GM19238 (cell line): Measurements from ENCODE around the gene KDM5C.

Experiments used
- DNase-seq: peaks from one replicate; pipeline ENCODE4 v3.0.0; 2011; ENCODE audit warnings: low spot score; ENCODE audit not compliant: insufficient read length

The KDM5C gene

GRCh38 chrX:53224860-53225797 is at the start of gene KDM5C:
TSS of gene KDM5C (minus strand) at chrX:53225207. CDS start at chrX:53224889, 318 bp downstream.
- peak; percentile 97 for DNase-seq

GRCh38 chrX:53272808-53273337 is 47.9 kb upstream of the KDM5C start:
- no peak for DNase-seq

- no peak for DNase-seq
Measured at GRCh38 chrX:53269536-53270107, 44.6 kb upstream of the KDM5C start.

GRCh38 chrX:53268173-53268572 is 43.2 kb upstream of the KDM5C start:
- no peak for DNase-seq

- no peak for DNase-seq
Measured at GRCh38 chrX:53266914-53267313, 41.9 kb upstream of the KDM5C start.

GRCh38 chrX:53265771-53266574 is 41.0 kb upstream of the KDM5C start:
- DNase-seq, result no peak

GRCh38 chrX:53263597-53264094 is 38.6 kb upstream of the KDM5C start:
- DNase-seq, result no peak

- no peak for DNase-seq
Measured at GRCh38 chrX:53262918-53263394, 37.9 kb upstream of the KDM5C start.

GRCh38 chrX:53262189-53262917 is 37.3 kb upstream of the KDM5C start:
- no peak for DNase-seq

- DNase-seq, result no peak
Measured at GRCh38 chrX:53261355-53261972, 36.5 kb upstream of the KDM5C start.

GRCh38 chrX:53260836-53261235 is 35.8 kb upstream of the KDM5C start:
- DNase-seq, result no peak

GRCh38 chrX:53257670-53258423 is 32.8 kb upstream of the KDM5C start:
- no peak for DNase-seq

GRCh38 chrX:53257166-53257565 is 32.2 kb upstream of the KDM5C start:
- no peak for DNase-seq

GRCh38 chrX:53256446-53257041 is 31.5 kb upstream of the KDM5C start:
- DNase-seq, result no peak

- no peak for DNase-seq
Measured at GRCh38 chrX:53255738-53256191, 30.8 kb upstream of the KDM5C start.

GRCh38 chrX:53254570-53255461 is 29.8 kb upstream of the KDM5C start:
- DNase-seq, result no peak

- no peak for DNase-seq
Measured at GRCh38 chrX:53253293-53254020, 28.4 kb upstream of the KDM5C start.
